Mesenchymal stem cell (in vitro differentiated cells and primary cell): Measurements from ENCODE around the gene TNK1.

Experiments
- DNase-seq: peaks from one replicate; pipeline ENCODE4 v3.0.0-alpha.2; 2013
- H2AFZ ChIP-seq: one replicate; pipeline ENCODE4 v1.6.1; 2013; ENCODE audit warnings: low read depth, mild to moderate bottlenecking, control low read depth, inconsistent platforms, low read length, moderate library complexity
- H2AK5ac ChIP-seq: 2 replicates; pipeline ENCODE4 v1.6.1; 2013; ENCODE audit warnings: low read length, moderate library complexity, mild to moderate bottlenecking, inconsistent platforms; ENCODE audit not compliant: severe bottlenecking
- H2BK120ac ChIP-seq: one replicate; pipeline ENCODE4 v1.6.1; 2013; ENCODE audit warnings: low read depth, mild to moderate bottlenecking, inconsistent platforms, low read length, moderate library complexity
- H2BK12ac ChIP-seq, 2 experiments: one replicate each; pipeline ENCODE4 v1.6.1; 2013; ENCODE audit warnings: inconsistent platforms in 2 of 2, low read length in 2 of 2, mild to moderate bottlenecking in 2 of 2, moderate library complexity in 2 of 2, control low read depth in 1 of 2
- H2BK15ac ChIP-seq: one replicate; pipeline ENCODE4 v1.6.1; 2013; ENCODE audit warnings: mild to moderate bottlenecking, low read depth, inconsistent platforms; ENCODE audit not compliant: poor library complexity, severe bottlenecking
- H2BK5ac ChIP-seq: 2 replicates; pipeline ENCODE4 v1.6.1; 2013; ENCODE audit warnings: low read depth, mild to moderate bottlenecking, low read length, control low read depth, inconsistent platforms; ENCODE audit not compliant: poor library complexity, severe bottlenecking
- H3K14ac ChIP-seq, 2 experiments: one replicate each; pipeline ENCODE4 v1.6.1; 2013; ENCODE audit warnings: inconsistent platforms in 2 of 2, low read length in 2 of 2, control low read depth in 1 of 2, mild to moderate bottlenecking in 1 of 2, moderate library complexity in 1 of 2
- H3K18ac ChIP-seq, 2 experiments: one replicate each; pipeline ENCODE4 v1.6.1; 2013; ENCODE audit warnings: inconsistent platforms in 2 of 2, low read length in 2 of 2, control low read depth in 1 of 2, low read depth in 1 of 2, mild to moderate bottlenecking in 1 of 2
- H3K23ac ChIP-seq, 2 experiments: one replicate each; pipeline ENCODE4 v1.6.1; 2013; ENCODE audit warnings: inconsistent platforms in 2 of 2, low read length in 2 of 2, mild to moderate bottlenecking in 2 of 2, moderate library complexity in 2 of 2, control low read depth in 1 of 2
- H3K27ac ChIP-seq: 2 replicates; pipeline ENCODE4 v1.5.1; 2013; ENCODE audit warnings: mild to moderate bottlenecking, moderate library complexity, low read length, control low read depth, inconsistent platforms; ENCODE audit not compliant: poor library complexity, severe bottlenecking
- H3K27me3 ChIP-seq, 2 experiments: 2 replicates each; pipeline versions ENCODE4 v1.6.1 to v1.7.0; 2013; ENCODE audit warnings: low read length in 2 of 2, mild to moderate bottlenecking in 2 of 2, moderate library complexity in 2 of 2, control low read depth in 1 of 2, inconsistent platforms in 1 of 2; ENCODE audit not compliant: control insufficient read depth in 1 of 2, insufficient read depth in 1 of 2
- H3K36me3 ChIP-seq, 2 experiments: 2 replicates each; pipeline versions ENCODE4 v1.6.1 to v1.7.0; 2013; ENCODE audit warnings: low read length in 2 of 2, control low read depth in 1 of 2, inconsistent platforms in 1 of 2, low read depth in 1 of 2, mild to moderate bottlenecking in 1 of 2; ENCODE audit not compliant: insufficient read depth in 2 of 2, control insufficient read depth in 1 of 2
- H3K4ac ChIP-seq, 2 experiments: one replicate each; pipeline ENCODE4 v1.6.1; 2013; ENCODE audit warnings: inconsistent platforms in 2 of 2, low read length in 2 of 2, mild to moderate bottlenecking in 2 of 2, moderate library complexity in 2 of 2, control low read depth in 1 of 2, low read depth in 1 of 2
- H3K4me1 ChIP-seq: 2 replicates; pipeline ENCODE4 v1.6.1; 2013; ENCODE audit warnings: low read depth, low read length, control low read depth; ENCODE audit not compliant: control insufficient read depth, insufficient read depth
- H3K4me2 ChIP-seq: 2 replicates; pipeline ENCODE4 v1.6.1; 2013; ENCODE audit warnings: low read length, mild to moderate bottlenecking, inconsistent platforms; ENCODE audit not compliant: poor library complexity, severe bottlenecking
- H3K4me3 ChIP-seq, 2 experiments: 2 replicates each; pipeline versions ENCODE4 v1.5.1 to v1.7.0; 2013; ENCODE audit warnings: low read length in 2 of 2, mild to moderate bottlenecking in 2 of 2, control low read depth in 1 of 2, low read depth in 1 of 2; ENCODE audit not compliant: insufficient read depth in 1 of 2
- H3K79me1 ChIP-seq: replicated peaks from 2 replicates; pipeline ENCODE4 v1.6.1; 2013; ENCODE audit warnings: mild to moderate bottlenecking, control low read depth, low read length, inconsistent platforms; ENCODE audit not compliant: poor library complexity, severe bottlenecking
- H3K9ac ChIP-seq: 2 replicates; pipeline ENCODE4 v1.7.0; 2013; ENCODE audit warnings: mild to moderate bottlenecking, low read length, moderate library complexity
- H3K9me3 ChIP-seq: 2 replicates; pipeline ENCODE4 v1.7.0; 2013; ENCODE audit warnings: mild to moderate bottlenecking, low read length; ENCODE audit not compliant: control insufficient read depth
- H4K8ac ChIP-seq: one replicate; pipeline ENCODE4 v1.6.1; 2013; ENCODE audit warnings: inconsistent platforms, mild to moderate bottlenecking, low read length, moderate library complexity
- H4K91ac ChIP-seq: one replicate; pipeline ENCODE4 v1.6.1; 2013; ENCODE audit warnings: mild to moderate bottlenecking, low read length, inconsistent platforms
- WGBS: methylation state at CpG from one replicate; pipeline ENCODE4 v1.1.7; 2013; ENCODE audit warnings: mixed read lengths; 5-methylcytosine and 5-hydroxymethylcytosine counted together

TNK1 gene

GRCh38 chr17:7352910-7353635, 27.8 kb upstream of the TNK1 start:
- Histone ChIP-seq H3K79me1 (peaks cover 33% of the 10 kb centered on the region), H2BK12ac (peak overlapping the region in 1 of 2 experiments; percentile 45), H3K9me3 (no peaks in the 10 kb centered on the region), H3K18ac (peak overlapping the region in 1 of 2 experiments; percentile 97), H2BK5ac (no peak overlapping the region), H2AK5ac (no peak overlapping the region), H3K4me3 (peak overlapping the region in 1 of 2 experiments; percentile 95), H3K14ac (no peak overlapping the region), H3K36me3 (no peaks in the 10 kb centered on the region), H2BK15ac (peak overlapping the region; percentile 80), H3K4ac (peak overlapping the region in 1 of 2 experiments; percentile 29), H4K91ac (peak overlapping the region; percentile 96), H3K4me1 (peaks cover 47% of the 10 kb centered on the region), H3K27ac (no peak overlapping the region), H4K8ac (peak overlapping the region; percentile 19), H3K23ac (peak overlapping the region in 1 of 2 experiments; percentile 14), H3K4me2 (peak overlapping the region; percentile 80), H2AFZ (no peak overlapping the region), H2BK120ac (no peak overlapping the region), H3K9ac (peak overlapping the region; percentile 99), H3K27me3 (no peaks in the 10 kb centered on the region)
- no peak for DNase-seq
- 92% methylated on average over 37 of the region's 37 CpGs for WGBS

GRCh38 chr17:7354262-7354843, 26.5 kb upstream of the TNK1 start:
- Histone ChIP-seq H3K4me2 (no peak overlapping the region), H4K8ac (peak overlapping the region; percentile 66), H3K27me3 (no peaks in the 10 kb centered on the region), H3K18ac (no peak overlapping the region), H3K9me3 (no peaks in the 10 kb centered on the region), H3K9ac (peak overlapping the region; percentile 44), H2BK5ac (no peak overlapping the region), H3K4me1 (peaks cover 44% of the 10 kb centered on the region), H3K14ac (peak overlapping the region in 1 of 2 experiments; percentile 53), H3K4ac (no peak overlapping the region), H2BK12ac (peak overlapping the region in 1 of 2 experiments; percentile 31), H3K36me3 (no peaks in the 10 kb centered on the region), H2BK15ac (no peak overlapping the region), H3K79me1 (peaks cover 27% of the 10 kb centered on the region), H3K27ac (no peak overlapping the region), H4K91ac (no peak overlapping the region), H2BK120ac (no peak overlapping the region), H2AK5ac (no peak overlapping the region), H3K4me3 (peak overlapping the region in 1 of 2 experiments; percentile 22), H2AFZ (no peak overlapping the region), H3K23ac (no peak overlapping the region)
- 81% methylated on average over 8 of the region's 9 CpGs for WGBS
- DNase-seq: peak; percentile 65

- Histone ChIP-seq H3K4ac (no peak within 1 kb of the TSS), H2BK5ac (no peak within 1 kb of the TSS), H3K4me1 (peaks cover 41% of the 10 kb centered on the region), H3K27ac (no peak within 1 kb of the TSS), H3K4me2 (no peak within 1 kb of the TSS), H2BK12ac (peak within 1 kb of the TSS; percentile 15 to 31), H3K23ac (no peak within 1 kb of the TSS), H3K18ac (peak within 1 kb of the TSS; percentile 37 to 55), H2AFZ (no peak within 1 kb of the TSS), H3K14ac (peak within 1 kb of the TSS in 1 of 2 experiments; percentile 79), H3K9ac (peak within 1 kb of the TSS; percentile 44), H4K8ac (peak within 1 kb of the TSS; percentile 66), H2AK5ac (peak within 1 kb of the TSS; percentile 53), H3K9me3 (no peaks in the 10 kb centered on the region), H2BK15ac (peak within 1 kb of the TSS; percentile 4), H3K79me1 (peaks cover 27% of the 10 kb centered on the region), H4K91ac (peak within 1 kb of the TSS; percentile 78), H3K4me3 (peak within 1 kb of the TSS in 1 of 2 experiments; percentile 22), H2BK120ac (no peak within 1 kb of the TSS), H3K27me3 (no peaks in the 10 kb centered on the region), H3K36me3 (no peaks in the 10 kb centered on the region)
- DNase-seq: no peak
- 75% methylated on average over 10 of the region's 10 CpGs for WGBS
These were observed 25.8 kb upstream of the TNK1 start, which contains the start of gene TMEM95 for GRCh38 chr17:7355053-7355452. TSS of gene TMEM95 (plus strand) at chr17:7355156. CDS start at chr17:7355205, 49 bp downstream.

GRCh38 chr17:7355573-7355972, 25.3 kb upstream of the TNK1 start:
- Histone ChIP-seq H3K9me3 (no peaks in the 10 kb centered on the region), H4K8ac (no peak overlapping the region), H3K79me1 (peaks cover 27% of the 10 kb centered on the region), H3K4me1 (peaks cover 40% of the 10 kb centered on the region), H3K4me3 (no peak overlapping the region), H2BK5ac (no peak overlapping the region), H3K14ac (peak overlapping the region in 1 of 2 experiments; percentile 48), H3K27ac (no peak overlapping the region), H3K18ac (peak overlapping the region in 1 of 2 experiments; percentile 55), H2BK15ac (peak overlapping the region; percentile 4), H3K23ac (no peak overlapping the region), H2BK12ac (peak overlapping the region in 1 of 2 experiments; percentile 15), H2AFZ (no peak overlapping the region), H2AK5ac (no peak overlapping the region), H3K9ac (peak overlapping the region; percentile 44), H3K27me3 (no peaks in the 10 kb centered on the region), H4K91ac (peak overlapping the region; percentile 67), H2BK120ac (no peak overlapping the region), H3K36me3 (no peaks in the 10 kb centered on the region), H3K4ac (no peak overlapping the region), H3K4me2 (no peak overlapping the region)
- DNase-seq: no peak
- 80% methylated on average over 7 of the region's 8 CpGs for WGBS
